Forelimb muscle (tissue), 1 donor: ENCODE data around the gene WWOX. TPM values are rescaled to one million over a fixed set of nuclear protein-coding genes. Genes with fewer than 3 reads are reported as not detected.

Experiments used
- DNase-seq: peaks from one replicate; pipeline ENCODE4 v3.0.0-alpha.2; 2013; ENCODE audit warnings: low read depth
- polyA plus RNA-seq: library from polyadenylated mRNA; unstranded; fragments of 120-200 nt; gene quantifications from one replicate; pipeline ENCODE4 v1.2.1, GENCODE V29; 2013; ENCODE audit not compliant: insufficient read length

Gene WWOX
- polyA plus RNA-seq, 1 donor: 11.9 TPM

DNA sequence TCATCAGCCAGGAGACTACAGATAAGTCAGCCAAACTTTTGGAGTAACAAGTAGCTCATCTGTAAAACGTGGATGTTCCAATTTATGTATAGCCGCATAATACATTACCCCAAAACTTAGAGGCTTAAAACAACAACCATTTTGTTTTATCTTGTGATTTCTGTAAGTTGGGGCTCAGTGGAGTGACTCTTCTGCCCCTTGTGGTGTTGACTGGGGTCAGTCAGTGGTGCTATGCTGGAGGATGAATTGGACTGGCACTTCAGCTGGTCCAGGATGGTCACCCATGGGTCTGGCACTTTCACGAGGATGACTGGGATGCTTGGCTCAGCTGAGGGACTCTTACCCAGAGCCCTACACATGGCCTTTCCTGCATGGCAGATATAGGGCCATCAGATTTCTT lies 172.5 kb downstream of the WWOX start:
- no peak for DNase-seq

GRCh38 chr16:78274771-78275170 lies 175.3 kb downstream of the WWOX start:
- DNase-seq: no peak

GRCh38 chr16:78275420-78275819 lies 176.0 kb downstream of the WWOX start:
- DNase-seq: no peak

GRCh38 chr16:78277321-78278055 lies 178.0 kb downstream of the WWOX start:
- no peak for DNase-seq

- no peak for DNase-seq
Observed at GRCh38 chr16:78278056-78278450, 178.6 kb downstream of the WWOX start.

DNA sequence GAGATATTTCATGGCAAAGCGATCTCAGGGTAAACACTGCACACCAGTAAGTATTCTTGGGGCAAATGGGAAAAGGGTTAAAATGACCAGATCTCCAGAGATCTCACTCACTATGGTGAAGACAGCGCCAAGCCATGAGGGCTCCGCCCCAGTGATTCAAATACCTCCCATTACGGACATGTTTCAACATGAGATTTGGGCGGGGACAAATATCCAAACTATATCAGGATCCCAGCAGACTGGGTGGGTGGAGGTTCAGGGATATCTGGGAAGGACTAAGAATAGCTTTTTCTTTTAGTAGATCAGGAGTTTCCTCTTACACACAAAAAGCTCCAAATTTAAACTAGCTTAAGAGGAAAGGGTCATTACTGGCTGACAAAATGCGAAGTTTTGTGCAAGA lies 181.7 kb downstream of the WWOX start:
- no peak for DNase-seq

GRCh38 chr16:78283548-78284251 lies 184.2 kb downstream of the WWOX start:
- DNase-seq: no peak

DNA sequence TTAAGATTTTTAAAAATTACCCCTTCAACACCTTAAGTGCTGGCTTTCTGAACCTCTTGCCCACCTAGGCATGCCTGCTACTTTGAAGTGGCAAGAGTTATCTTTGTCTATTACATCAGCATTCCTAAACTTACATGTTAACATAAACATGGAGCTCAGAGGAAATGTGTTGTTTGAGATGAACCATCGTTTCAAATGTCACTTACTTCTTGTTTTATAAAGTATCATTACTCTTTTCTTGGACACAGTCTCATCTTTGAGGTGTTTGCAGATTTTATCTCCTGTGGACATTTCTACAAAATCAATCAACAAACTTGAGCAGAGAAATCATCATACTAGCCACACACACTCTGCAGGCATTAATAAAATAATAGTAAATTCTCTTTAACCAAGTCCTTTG lies 184.9 kb downstream of the WWOX start:
- no peak for DNase-seq

GRCh38 chr16:78284957-78285434 lies 185.5 kb downstream of the WWOX start:
- no peak for DNase-seq

DNA sequence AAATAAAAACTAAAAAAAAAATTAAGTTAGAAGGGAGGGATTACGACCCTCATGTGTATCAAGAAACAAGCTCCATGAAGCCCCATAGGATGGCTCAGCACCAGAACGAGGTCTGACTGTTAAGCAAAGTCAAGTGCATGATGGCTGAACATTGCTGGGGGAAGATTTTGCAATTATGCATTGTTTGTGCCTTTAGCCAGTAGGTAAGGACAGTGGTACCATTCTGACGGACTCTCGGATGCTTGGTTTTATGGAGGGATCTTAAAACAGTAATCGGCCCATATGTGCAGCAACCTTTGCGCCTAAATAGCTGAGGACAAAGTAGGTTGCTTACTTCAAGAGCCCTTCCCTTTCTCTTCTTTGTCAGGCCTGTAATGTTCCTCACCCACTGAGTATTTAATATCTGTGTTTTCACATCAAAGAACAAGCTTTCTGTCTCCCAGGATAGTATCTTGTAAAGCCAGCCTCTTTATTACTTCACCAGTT lies 186.0 kb downstream of the WWOX start:
- DNase-seq: no peak

GRCh38 chr16:78286065-78286464 lies 186.6 kb downstream of the WWOX start:
- no peak for DNase-seq

DNA sequence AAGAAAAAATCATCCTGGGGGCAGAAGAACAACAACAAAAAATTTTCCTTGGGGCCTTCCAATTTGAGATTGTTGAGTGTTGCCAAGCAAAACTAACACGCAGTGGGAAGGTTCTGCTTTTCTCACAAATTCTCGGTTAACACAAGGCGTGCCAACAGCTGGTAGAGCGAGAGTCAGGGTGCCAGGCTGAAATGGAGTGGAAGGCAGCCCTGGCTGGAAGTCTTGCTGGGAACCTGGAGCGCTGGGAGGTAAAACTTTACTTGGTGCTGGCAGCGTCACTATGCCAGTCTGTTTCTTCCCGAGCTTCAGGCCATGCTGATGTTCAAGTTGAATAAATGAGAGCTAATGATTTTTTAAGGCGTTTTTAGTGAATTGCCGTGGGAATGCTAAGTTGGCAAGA lies 189.4 kb downstream of the WWOX start:
- no peak for DNase-seq

- no peak for DNase-seq
Observed at GRCh38 chr16:78289373-78289772, 189.9 kb downstream of the WWOX start.

- no peak for DNase-seq
Observed at GRCh38 chr16:78289844-78290277, 190.4 kb downstream of the WWOX start.

DNA sequence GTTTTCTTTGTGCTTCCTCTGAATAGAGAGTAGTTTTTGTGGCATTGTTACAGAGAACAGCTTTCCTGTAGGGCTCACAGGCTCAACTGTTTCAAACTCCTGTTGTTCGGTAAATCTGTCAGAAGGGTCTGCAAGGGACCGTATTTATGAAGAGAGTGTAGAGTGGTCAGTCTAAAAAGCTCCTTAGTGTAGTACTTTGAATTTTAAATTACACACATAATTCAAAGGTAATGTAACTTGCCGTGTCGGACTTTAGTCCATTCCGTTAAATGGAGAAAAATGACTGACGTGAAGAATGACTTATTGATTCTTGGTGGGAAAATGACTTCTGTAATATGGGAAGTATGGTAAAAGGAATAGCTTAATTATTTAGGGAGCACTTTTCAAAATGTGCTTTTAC lies 190.9 kb downstream of the WWOX start:
- DNase-seq: no peak

DNA sequence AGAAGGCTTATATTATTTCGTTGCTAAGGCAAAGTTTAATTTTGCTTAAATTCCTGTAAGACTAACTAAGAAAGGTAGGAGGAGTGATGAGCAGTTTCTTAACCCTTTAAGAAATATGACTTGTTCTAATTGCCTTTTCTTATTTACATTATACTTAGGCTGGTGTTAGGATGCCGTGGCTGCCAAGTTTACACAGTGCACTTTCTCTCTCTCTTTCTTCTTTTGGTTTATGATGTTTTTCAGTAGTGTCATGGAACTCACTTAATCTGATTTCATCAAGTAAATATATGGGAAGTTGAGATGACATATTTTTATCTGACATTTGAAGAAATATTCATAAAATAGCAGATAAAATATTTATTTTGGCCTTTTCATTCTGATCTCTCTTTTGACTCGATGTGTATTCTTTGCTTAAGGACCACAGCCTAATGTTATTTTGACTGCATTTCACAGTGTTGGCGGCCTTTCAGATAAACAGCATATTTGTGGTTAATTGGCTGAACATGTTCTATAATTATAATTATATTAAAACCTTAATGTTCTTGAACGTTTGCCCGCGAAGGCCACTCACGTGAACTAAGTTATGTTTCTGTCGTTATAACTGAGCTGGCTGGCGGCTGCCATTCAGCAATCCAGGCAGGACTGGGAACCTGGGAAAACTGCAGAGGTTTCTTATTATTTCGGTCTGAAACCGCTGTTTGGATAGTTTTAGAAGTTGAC lies 191.6 kb downstream of the WWOX start:
- DNase-seq: no peak

DNA sequence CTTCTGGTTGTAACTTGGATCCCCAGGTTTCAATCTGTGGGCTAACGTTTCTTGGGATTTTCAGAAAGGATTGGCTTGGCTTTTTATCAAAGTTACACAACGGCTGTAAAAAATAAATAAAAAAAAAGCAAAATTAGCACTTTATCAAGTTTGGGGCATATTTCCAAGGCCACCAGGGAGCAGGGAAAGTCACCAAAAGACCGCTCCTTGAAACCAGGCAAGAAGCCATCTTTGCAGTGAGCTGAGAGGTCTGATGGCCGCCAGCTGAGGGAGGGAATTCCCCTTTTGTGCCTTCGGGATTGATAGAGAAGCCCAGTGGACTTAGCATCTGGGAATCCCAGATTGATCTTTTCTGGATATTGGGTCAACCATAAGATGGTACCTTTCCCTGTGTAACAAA lies 192.2 kb downstream of the WWOX start:
- DNase-seq: no peak

- DNase-seq: no peak
Observed at GRCh38 chr16:78292086-78292843, 192.8 kb downstream of the WWOX start.

DNA sequence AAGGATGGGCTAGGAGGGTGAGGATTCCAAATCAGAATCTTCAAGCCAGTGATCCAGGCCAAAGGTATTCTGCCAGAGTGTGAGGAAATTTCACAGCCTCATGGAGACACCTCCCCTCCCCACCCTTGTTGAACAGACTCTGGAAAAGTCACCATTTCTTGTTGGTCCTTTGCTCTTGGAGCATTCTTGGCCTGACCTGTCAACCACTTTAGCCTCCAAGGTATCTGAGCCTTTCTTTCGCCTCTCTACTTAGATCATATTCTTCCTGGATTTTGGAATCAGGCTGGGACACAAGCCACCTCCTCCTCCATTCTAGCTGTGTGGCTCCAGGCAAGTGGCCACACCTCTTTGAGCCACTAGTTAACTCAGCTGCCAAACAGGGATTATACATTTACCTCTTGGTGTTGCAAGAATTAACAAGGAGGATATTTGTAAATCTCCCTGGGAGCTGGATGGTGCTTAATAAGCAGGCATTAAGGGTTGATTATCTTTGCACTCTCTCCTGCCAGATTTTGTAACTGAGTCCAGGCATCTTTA lies 193.5 kb downstream of the WWOX start:
- no peak for DNase-seq

DNA sequence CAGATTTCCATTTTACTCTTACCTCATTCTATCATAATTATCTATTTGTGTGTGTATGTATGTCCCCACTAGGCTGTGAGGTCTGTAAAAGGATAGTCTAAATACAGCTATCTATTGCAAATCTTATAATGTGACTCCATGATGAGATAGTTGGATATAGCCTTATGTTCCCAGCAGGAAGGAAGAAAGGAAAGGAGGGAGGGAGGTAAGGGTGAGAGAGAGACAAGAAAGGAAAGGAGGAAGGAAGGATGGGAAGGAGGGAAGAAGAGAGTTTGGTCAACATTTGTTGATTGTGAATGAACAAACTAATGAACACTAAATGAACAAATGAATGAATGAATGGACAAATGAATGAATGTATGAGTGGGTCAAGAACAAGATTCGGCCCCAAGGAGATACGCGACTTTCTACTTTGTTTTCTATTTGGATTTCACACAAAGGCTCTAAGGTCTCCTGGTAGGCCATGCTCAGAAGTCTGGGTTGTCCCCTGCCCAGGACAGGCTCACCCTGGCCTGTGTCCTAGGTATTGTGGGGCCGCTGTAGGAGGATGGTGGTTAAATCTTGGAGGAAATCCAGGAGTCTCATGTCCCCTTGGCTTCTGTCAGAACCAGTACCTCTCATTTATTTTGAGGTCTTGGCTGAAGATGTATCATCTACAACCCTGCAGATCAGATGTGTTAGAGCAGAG lies 195.2 kb downstream of the WWOX start:
- DNase-seq: no peak
